Erythroblast (primary cell): Measurements from ENCODE around the gene MOB3C.
"Not testable (repeated sequence)": the region's sequence is repeated elsewhere in the genome, so short reads cannot be mapped to it uniquely, and the experiment has no call there.

Experiments
- GATA1 ChIP-seq: IDR thresholded peaks from 2 replicates; pipeline ENCODE4 v1.6.1; 2011; ENCODE audit warnings: low read depth, mild to moderate bottlenecking, control low read depth, low read length, moderate library complexity
- POLR2A ChIP-seq: IDR thresholded peaks from 2 replicates; pipeline ENCODE4 v1.6.1; 2011; ENCODE audit warnings: mild to moderate bottlenecking, low read length

GRCh38 chr1:46660116-46660515 lies 43.5 kb upstream of the MOB3C start:
- not testable (repeated sequence) for TF ChIP-seq POLR2A, GATA1
